Measurements from ENCODE around the gene ZBTB38.

DNA sequence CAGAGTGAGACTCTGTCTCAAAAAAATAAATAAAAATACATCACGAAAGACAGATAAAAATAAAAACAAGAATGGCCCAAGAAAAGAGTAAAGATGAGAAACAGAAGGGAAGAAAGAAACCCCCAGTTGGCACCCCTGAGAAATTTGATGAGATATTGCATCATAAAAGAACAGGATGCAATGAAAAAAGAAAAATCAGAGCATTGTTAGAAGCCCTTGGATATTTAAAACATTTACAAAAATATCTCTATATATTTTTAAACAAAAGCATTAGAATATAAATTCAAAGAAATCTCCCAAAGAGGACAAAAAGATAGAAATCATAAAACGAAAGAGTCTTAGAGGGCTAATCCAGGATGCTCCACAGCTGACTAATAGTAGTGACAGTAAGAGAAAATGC is 18.6 kb upstream of the ZBTB38 start:
- TF ChIP-seq, protein P1, sequence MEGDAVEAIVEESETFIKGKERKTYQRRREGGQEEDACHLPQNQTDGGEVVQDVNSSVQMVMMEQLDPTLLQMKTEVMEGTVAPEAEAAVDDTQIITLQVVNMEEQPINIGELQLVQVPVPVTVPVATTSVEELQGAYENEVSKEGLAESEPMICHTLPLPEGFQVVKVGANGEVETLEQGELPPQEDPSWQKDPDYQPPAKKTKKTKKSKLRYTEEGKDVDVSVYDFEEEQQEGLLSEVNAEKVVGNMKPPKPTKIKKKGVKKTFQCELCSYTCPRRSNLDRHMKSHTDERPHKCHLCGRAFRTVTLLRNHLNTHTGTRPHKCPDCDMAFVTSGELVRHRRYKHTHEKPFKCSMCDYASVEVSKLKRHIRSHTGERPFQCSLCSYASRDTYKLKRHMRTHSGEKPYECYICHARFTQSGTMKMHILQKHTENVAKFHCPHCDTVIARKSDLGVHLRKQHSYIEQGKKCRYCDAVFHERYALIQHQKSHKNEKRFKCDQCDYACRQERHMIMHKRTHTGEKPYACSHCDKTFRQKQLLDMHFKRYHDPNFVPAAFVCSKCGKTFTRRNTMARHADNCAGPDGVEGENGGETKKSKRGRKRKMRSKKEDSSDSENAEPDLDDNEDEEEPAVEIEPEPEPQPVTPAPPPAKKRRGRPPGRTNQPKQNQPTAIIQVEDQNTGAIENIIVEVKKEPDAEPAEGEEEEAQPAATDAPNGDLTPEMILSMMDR (IDR thresholded peaks at IDR 0.05) = no peak
- TF ChIP-seq POLR2A (IDR thresholded peaks at IDR 0.05) = no peak
